RPMI8226 (cell line): ENCODE data around the gene OR8G5.

Experiments used
- DNase-seq: peaks from one replicate; pipeline ENCODE4 v3.0.0-alpha.2; 2015

OR8G5 gene

GRCh38 chr11:124294687-124295086 is 38.5 kb downstream of the OR8G5 start:
- no peak for DNase-seq

- no peak for DNase-seq
These were observed 39.8 kb downstream of the OR8G5 start for GRCh38 chr11:124296016-124296415.

GRCh38 chr11:124297921-124298320 is 41.7 kb downstream of the OR8G5 start:
- no peak for DNase-seq

DNA sequence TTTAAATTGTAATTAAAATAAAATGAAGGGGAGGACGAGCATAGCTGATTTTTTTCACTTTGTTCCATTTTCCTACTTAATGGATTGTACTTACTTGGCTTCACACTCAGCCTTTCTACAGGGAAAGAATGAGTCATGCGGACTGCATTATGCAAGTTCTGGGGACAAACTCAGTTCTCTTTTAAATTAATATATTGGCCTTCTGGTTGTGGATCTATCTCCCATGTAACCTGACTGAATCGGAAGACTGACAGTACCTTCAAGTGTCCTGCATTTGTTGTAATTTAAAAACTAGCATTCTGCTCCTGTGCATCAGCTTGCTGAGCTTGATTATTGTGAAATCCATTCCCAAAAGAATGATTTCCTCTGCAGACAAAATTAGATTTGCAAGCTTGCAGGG is 45.4 kb downstream of the OR8G5 start:
- no peak for DNase-seq

- no peak for DNase-seq
These were observed 46.4 kb downstream of the OR8G5 start for GRCh38 chr11:124302347-124303125.

DNA sequence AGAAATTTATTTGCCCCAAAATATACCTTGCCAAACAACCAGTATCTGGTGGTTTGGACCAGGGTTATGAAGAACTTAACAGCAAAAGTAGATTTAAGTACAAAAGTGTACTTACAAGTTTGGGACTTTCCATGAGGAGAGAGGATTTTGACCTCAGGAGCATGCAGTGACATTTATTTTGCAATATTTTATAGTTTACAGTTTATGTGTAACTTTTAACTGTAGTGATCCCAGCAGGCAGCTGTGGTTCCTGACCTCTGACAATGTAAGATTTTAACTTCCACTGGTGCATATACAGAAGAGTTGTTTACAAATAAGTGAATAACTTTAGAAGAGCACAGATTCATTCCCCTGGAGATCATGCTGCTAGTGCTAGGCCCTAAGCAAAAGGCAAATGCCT is 50.9 kb downstream of the OR8G5 start:
- no peak for DNase-seq

- DNase-seq, result no peak
These were observed 54.5 kb downstream of the OR8G5 start for GRCh38 chr11:124310721-124311120.

- DNase-seq, result no peak
These were observed 55.1 kb downstream of the OR8G5 start for GRCh38 chr11:124311269-124311668.

- DNase-seq, result no peak
These were observed 55.5 kb downstream of the OR8G5 start for GRCh38 chr11:124311670-124312069.

- no peak for DNase-seq
These were observed 57.0 kb downstream of the OR8G5 start for GRCh38 chr11:124313131-124313530.

- no peak for DNase-seq
These were observed 57.7 kb downstream of the OR8G5 start, which contains the start of gene OR8D1 for GRCh38 chr11:124313849-124314248. Gene OR8D1 (minus strand): TSS chr11:124313949. CDS start chr11:124310766, 3,183 bp downstream.

DNA sequence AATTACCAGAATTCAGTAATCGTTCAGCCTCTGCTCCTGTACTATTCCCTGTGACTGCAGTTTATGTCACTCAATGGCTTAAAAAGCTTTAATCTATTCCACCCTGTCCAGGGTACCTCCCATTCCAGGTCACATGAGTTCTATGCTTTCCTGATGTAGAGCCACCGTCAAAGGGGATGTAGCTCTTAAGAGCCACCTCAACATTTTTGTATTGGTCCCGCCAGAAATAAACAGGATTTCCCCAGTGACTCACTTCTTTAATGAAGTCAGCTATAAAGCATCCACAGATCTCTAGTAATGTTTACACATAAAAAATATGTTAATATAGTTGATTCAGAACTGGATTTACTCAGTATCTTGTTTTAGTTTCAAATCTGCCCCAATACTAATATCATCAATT is 58.9 kb downstream of the OR8G5 start:
- no peak for DNase-seq
